Activated naive CD8-positive, alpha-beta T cell treated with anti-CD3 and anti-CD28 coated beads, Interleukin-2, amount 50 U/mL, for 16 hours (primary cell): ENCODE data around the gene SEC14L1.

Source experiments
- DNase-seq: peaks from one replicate; pipeline ENCODE4 v3.0.0-alpha.2; 2020; ENCODE audit warnings: low read depth, low spot score

The SEC14L1 gene

DNA sequence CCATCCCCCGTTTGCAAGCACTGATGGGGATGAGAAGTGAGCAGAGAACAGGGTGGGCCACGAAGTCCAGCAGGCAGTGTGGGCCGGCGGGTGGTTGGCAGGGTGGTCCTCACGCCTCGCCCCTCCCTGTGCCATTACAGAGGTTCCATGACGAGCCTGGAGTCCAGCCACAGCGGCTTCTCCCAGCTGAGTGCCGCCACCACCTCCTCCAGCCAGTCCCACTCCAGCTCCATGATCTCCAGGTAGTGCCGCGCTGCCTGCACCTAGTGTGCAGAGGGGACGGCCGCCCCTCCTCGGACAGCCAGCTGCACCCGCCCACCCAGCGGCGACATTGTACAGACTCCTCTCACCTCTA, 73.0 kb downstream of the SEC14L1 start:
- DNase-seq, result no peak

GRCh38 chr17:77214328-77214727, 73.6 kb downstream of the SEC14L1 start:
- no peak for DNase-seq

- DNase-seq, result no peak
Measured at GRCh38 chr17:77214743-77215142, 74.0 kb downstream of the SEC14L1 start.

- DNase-seq, result no peak
Measured at GRCh38 chr17:77215281-77215680, 74.5 kb downstream of the SEC14L1 start.

DNA sequence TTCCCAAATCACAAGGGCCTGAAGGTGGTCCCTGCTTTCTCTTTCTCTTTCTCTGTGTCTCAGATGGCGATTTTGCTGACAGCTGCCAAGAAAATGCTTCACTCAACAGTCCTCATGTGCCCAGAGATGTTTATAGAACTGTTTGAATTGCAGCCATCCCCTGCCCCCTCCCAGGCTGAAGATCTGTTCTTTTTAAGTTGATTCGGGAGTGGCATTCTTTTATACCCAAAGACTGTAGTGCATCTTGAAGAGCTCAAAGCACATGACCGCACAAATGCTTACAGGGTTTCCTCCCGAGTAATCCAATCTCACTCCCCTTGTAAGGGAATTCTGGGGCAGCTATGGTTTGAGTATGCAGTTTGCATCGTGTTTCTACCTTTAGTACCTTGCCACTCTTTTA, 75.7 kb downstream of the SEC14L1 start:
- DNase-seq, result no peak

DNA sequence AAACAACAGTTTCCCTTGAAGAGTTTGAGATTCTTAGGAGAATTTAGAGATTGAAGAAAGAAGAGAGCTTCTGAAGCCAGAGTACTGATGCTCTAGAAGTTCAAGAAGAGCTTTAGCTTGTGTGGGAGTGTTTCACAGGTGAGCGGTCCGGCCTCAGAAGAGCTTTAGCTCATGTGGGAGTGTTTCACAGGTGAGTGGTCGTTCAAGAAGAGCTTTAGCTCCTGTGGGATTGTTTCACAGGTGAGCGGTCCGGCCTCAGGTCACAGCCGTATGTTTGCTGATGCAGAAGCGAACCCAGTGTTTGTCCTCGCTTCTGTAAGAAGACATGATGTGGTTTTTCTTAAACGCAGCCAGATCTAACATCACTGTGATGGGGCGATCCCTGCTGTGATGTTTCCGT, 76.4 kb downstream of the SEC14L1 start:
- DNase-seq, result no peak

GRCh38 chr17:77217566-77217965, 76.8 kb downstream of the SEC14L1 start:
- DNase-seq, result no peak

DNA sequence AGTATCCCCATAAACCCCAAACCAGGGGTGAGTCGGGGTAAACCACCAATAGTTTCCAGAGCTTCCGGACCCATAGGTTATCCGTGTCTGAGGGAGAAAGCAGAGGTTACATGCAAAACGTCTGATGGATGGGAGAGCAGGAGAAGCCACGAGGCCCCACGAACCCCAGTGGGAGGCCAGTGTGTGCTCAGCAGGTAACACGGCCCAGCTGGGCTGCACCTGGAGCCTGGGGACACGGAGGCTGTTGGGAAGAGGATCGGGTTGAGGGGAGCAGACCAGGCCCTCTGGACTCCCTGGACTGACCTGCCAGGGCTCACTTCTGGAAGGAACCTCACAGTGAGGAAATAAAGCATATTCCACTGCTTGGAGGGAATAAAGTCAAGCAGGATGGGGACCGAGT, 78.1 kb downstream of the SEC14L1 start:
- DNase-seq, result no peak

DNA sequence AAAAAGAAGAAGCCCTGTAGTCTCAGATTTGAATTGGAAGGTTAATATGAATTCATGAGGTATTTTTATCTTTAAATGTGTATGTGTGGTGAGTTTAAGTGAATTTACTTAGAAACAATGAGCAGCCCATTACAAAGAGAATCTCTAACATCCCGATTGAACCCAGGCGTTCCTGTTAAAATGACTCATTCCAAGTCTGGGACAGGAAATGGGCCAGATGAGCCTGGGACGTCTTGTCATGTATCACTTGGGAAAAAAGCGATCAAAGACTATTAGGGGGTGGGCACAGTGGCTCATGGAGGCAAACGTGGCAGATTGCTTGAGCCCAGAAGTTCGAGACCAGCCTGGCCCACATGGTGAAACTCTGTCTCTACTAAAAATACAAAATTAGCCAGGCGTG, 81.6 kb downstream of the SEC14L1 start:
- DNase-seq, result no peak

DNA sequence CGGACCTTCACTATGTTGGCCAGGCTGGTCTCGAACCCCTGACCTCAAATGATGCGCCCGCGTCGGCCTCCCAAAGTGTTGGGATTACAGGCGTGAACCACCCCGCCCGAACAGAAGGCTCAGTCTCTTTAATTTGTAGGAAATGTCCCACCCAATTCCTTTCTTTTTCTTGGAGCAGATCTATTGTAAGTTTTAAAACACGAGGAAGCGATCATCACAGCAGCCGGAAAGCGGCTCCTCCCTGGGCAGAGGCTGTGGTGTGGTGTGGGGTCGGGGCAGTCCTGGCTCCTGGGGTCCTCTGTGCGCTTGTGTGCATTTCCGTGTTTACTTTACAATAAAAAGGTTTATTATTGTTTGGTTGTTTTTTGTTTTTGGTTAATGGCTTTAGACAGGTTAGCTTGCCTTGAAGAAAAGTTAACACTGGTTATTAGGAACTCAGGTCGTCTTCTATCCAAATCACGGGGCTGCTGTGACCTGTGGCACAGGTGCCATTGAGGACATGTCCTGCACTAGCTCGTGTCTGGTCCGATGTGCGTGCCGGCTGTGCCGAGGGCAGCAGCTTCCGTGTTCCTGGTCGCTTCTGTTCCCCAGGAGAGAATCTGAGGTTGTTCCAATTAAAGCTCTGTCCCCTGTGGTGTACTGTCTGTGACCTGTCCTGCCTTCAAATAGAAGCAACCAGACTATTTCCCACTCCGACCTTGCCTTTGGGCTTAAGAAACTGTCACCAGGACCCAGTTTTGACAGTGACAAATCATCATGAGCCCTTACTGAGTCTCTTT, 83.1 kb downstream of the SEC14L1 start:
- no peak for DNase-seq

- DNase-seq, result no peak
Measured at GRCh38 chr17:77225265-77225664, 84.5 kb downstream of the SEC14L1 start.

GRCh38 chr17:77227461-77228240, 86.9 kb downstream of the SEC14L1 start:
- DNase-seq, result no peak

DNA sequence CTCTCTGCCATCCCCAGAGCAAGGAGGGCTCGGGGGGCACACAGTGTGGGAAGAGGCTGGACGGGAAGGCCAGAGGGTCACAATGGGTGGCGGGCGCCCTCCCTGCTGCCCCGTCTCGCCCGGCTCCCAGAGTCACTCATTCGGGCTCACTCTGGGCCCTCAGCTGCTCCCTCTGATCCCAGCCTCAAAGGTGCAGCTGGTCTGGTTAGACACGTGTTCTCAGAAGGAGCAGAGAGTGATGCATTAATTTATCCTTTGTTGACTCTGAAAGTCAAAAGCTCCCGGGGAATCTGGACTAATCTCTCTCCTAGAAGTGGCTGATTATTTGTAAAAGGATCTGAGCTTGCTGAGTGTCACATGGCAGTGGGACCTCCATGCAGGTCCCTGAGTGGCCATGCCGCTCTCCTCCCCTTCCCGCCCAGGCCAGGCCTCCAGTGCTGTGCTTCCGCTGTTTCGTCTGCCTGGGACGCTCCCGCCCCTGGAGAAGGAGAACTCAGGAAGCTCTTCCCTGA, 87.5 kb downstream of the SEC14L1 start:
- no peak for DNase-seq

DNA sequence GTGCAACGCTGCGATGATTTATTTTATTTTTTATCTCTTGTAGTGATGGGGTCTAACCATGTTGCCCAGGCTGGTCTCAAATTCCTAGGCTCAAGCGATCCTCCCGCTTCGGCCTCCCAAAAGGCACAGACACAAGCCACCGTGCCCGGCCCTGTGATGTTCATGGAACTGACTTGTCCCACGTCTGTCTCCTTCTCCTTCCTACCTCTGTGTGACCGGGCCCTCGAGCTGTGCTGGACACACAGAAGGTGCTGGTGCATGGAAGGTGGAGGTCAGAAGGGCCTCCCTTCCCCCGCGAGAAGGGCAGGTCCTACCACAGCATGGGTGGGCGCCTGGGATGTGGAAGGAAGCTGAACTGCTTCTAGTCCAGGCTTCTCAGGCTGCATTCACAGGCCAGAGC, 88.0 kb downstream of the SEC14L1 start:
- DNase-seq, result no peak

- DNase-seq, result no peak
Measured at GRCh38 chr17:77229786-77230435, 89.1 kb downstream of the SEC14L1 start.

DNA sequence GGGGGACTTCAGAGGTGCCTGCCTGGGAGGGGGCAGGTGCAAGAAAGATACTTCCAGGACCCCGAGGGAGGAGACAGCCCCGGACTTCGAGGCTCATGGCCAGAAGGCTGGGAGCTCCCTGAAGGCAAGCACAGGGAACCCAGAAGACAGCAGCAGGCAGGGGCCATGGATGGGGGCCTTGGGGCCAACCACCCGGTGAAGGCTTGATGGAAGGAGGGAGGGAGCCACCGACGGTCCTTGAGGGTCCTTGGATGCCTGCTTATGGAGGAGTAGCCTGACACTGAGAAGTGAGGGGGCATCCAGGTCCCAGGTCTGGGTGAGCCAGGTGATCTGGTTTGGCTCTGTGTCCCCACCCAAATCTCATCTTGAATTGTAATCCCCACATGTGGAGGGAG, 89.7 kb downstream of the SEC14L1 start:
- no peak for DNase-seq

DNA sequence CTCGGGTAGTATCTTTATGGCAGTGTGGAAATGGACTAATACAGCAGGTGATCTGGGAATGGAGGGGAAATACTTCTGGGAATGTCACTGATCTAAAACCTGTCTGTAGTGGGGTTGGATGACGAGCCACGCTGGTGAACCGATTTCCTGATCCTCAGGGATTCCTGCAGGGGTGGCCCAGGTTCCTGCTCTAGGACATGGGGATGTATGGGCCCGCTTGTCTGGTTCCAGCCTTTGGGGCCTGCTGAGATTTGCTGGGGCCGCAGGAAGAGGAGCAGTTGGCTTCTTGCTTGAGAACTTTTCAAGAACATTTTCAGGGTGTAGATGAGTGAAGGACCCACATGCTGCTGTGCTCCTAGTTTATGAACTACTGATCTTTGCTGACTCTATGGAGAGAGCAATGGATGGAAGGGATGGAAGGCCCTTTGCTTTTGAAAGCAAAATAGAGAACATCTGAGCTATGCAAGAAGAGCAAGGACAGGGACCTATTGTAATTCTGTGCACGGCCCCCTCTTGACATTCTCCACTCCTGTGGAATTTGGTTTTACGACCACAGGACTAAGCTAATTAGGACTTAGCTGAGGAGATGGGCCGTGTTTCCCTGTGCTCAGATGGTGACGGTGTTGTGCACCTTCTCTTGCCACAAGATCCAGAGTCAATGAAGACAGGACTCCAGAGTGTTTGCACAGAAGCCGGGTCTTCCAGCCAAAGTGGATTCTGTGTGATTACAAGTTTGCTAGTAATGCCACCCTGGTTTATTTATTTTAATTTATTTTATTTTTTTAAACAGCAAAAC, 90.5 kb downstream of the SEC14L1 start:
- no peak for DNase-seq

- no peak for DNase-seq
Measured at GRCh38 chr17:77233127-77233526, 92.4 kb downstream of the SEC14L1 start.

DNA sequence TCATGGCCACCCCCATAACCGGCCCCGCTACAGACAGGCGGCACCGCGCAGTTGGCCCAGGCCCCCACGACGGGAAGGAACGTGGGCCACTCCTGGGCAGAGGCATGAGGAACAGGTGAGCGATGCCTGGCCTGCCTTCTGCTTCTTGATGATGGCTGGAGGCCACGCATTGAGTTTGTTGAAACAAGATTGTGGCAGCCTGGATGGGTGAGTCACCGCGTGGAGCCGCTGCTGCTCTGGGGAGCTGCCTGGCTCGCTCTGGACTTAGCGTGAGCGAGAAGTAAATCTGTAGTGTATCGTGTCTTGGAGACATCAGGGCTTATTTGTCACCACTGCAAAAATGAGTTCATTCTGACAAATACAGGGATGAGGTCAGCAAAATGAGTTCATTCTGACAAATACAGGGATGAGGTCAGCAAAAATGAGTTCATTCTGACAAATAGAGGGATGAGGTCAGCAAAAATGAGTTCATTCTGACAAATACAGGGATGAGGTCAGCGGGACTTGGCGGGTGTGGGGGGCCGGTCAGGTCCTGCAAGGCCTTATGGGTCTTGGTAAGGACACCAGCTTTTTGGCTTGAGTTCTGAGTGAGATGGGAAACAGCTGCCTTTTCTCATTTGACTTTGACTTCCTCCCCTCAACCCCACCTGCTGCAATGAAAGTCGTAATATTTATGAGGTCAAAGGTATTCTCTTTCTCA, 93.0 kb downstream of the SEC14L1 start:
- DNase-seq, result no peak

DNA sequence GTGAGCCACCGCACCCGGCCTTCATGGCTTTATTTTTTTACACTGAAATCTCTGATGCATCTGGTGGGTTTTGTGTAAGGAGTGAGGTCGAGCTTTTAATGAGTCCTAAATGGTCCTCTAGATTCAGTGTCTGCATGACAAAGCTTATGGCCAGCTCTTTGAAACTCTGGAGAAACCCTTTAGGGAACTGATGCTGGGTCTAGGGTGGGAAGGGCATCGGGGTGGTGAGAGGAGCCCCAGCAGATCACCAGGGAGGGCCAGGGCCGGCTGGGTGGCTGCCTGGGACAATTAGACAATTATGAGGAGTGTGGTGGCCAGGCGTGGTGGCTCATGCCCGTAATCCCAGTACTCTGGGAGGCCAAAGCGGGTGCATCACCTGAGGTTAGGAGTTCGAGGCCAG, 93.9 kb downstream of the SEC14L1 start:
- DNase-seq, result no peak

DNA sequence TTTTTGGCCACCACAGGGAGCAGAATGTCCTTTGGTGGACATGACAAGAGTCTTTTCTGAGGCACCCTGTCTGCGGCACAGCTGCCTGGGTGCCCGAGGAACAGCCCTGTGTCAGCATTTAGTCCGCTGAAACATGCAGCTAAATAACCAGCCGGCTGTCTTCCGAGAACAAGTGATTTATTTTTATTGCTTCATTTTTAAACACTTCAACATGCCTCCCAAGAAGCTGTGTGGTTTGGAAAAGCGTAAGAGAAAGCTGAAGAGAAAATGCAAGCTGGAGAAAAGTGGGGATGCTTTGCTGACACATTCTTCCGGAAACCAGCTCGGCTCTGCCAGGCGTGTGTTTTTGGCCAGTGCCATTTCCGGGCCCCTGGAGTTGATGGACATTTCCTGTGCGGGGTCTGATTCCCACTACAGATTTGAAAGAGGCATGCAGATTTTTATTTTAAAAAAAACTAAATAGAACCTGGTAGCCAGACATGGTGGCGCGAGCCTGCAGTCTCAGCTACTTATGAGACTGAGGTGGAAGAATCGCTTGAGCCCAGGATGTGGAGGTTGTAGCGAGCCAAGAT, 94.7 kb downstream of the SEC14L1 start:
- no peak for DNase-seq
